Measurements from ENCODE around the gene KCNQ1.

KCNQ1 gene

GRCh38 chr11:2841411-2842190, 396.8 kb downstream of the KCNQ1 start:
- no peak overlapping the region for H3K4me2 ChIP-seq (ENCODE audit: low read length)
- TF ChIP-seq EZH2 (IDR thresholded peaks at IDR 0.05; ENCODE audit: borderline replicate concordance, low read length): no peak
- TF ChIP-seq CTCF (IDR thresholded peaks at IDR 0.05; ENCODE audit: low read length): no peak
- no peak overlapping the region for H3K4me3 ChIP-seq (ENCODE audit: low read depth, low read length, poor library complexity, severe bottlenecking)
- no peaks in the 10 kb centered on the region for H3K9me3 ChIP-seq (ENCODE audit: low read length)
- H3K4me1 ChIP-seq (ENCODE audit: insufficient read depth, low read length, severe bottlenecking): no peaks in the 10 kb centered on the region
- H3F3A ChIP-seq (ENCODE audit: insufficient read depth, low read length): no peaks in the 10 kb centered on the region
- no peaks in the 10 kb centered on the region for H3K79me2 ChIP-seq (ENCODE audit: insufficient read depth, low read length)
- H2AFZ ChIP-seq (ENCODE audit: low read length): no peak overlapping the region
- H3K27ac ChIP-seq (ENCODE audit: low read depth, low read length, poor library complexity, severe bottlenecking): no peak overlapping the region
- no peaks in the 10 kb centered on the region for H4K20me1 ChIP-seq (ENCODE audit: insufficient read depth, low read length)
- H3K27me3 ChIP-seq (ENCODE audit: insufficient read depth, low read length): 0 out of 2 replicates have a peak, but pooled peaks cover 3% of the 10 kb centered on the region
- no peak overlapping the region for H3K9ac ChIP-seq (ENCODE audit: low read length)
- no peaks in the 10 kb centered on the region for H3K9me2 ChIP-seq (ENCODE audit: low read depth, low read length)
- no peaks in the 10 kb centered on the region for H3K36me3 ChIP-seq (ENCODE audit: insufficient read depth, low read length)

- Histone ChIP-seq H3K36me3 (ENCODE audit: insufficient read depth, low read length) (no peaks in the 10 kb centered on the region), H4K20me1 (ENCODE audit: insufficient read depth, low read length) (no peaks in the 10 kb centered on the region), H3K9me2 (ENCODE audit: low read depth, low read length) (no peaks in the 10 kb centered on the region), H3K9ac (ENCODE audit: low read length) (no peak overlapping the region), H3F3A (ENCODE audit: insufficient read depth, low read length) (no peaks in the 10 kb centered on the region), H3K27me3 (ENCODE audit: insufficient read depth, low read length) (0 out of 2 replicates have a peak, but pooled peaks cover 3% of the 10 kb centered on the region), H3K4me1 (ENCODE audit: insufficient read depth, low read length, severe bottlenecking) (no peaks in the 10 kb centered on the region), H3K79me2 (ENCODE audit: insufficient read depth, low read length) (no peaks in the 10 kb centered on the region), H3K9me3 (ENCODE audit: low read length) (no peaks in the 10 kb centered on the region), H2AFZ (ENCODE audit: low read length) (no peak overlapping the region), H3K4me3 (ENCODE audit: low read depth, low read length, poor library complexity, severe bottlenecking) (no peak overlapping the region), H3K4me2 (ENCODE audit: low read length) (no peak overlapping the region), H3K27ac (ENCODE audit: low read depth, low read length, poor library complexity, severe bottlenecking) (no peak overlapping the region)
- TF ChIP-seq EZH2 (IDR thresholded peaks at IDR 0.05; ENCODE audit: borderline replicate concordance, low read length) (no peak), CTCF (IDR thresholded peaks at IDR 0.05; ENCODE audit: low read length) (no peak)
These were observed 398.1 kb downstream of the KCNQ1 start for GRCh38 chr11:2842876-2843275.

- Histone ChIP-seq H3K27ac (ENCODE audit: low read depth, low read length, poor library complexity, severe bottlenecking) (no peak overlapping the region), H3K4me3 (ENCODE audit: low read depth, low read length, poor library complexity, severe bottlenecking) (no peak overlapping the region), H3K27me3 (ENCODE audit: insufficient read depth, low read length) (0 out of 2 replicates have a peak, but pooled peaks cover 3% of the 10 kb centered on the region), H2AFZ (ENCODE audit: low read length) (no peak overlapping the region), H3K9me2 (ENCODE audit: low read depth, low read length) (no peaks in the 10 kb centered on the region), H3K4me1 (ENCODE audit: insufficient read depth, low read length, severe bottlenecking) (no peaks in the 10 kb centered on the region), H3F3A (ENCODE audit: insufficient read depth, low read length) (no peaks in the 10 kb centered on the region), H3K79me2 (ENCODE audit: insufficient read depth, low read length) (no peaks in the 10 kb centered on the region), H3K36me3 (ENCODE audit: insufficient read depth, low read length) (no peaks in the 10 kb centered on the region), H4K20me1 (ENCODE audit: insufficient read depth, low read length) (no peaks in the 10 kb centered on the region), H3K9me3 (ENCODE audit: low read length) (no peaks in the 10 kb centered on the region), H3K4me2 (ENCODE audit: low read length) (no peak overlapping the region), H3K9ac (ENCODE audit: low read length) (no peak overlapping the region)
- TF ChIP-seq CTCF (IDR thresholded peaks at IDR 0.05; ENCODE audit: low read length): no peak
- TF ChIP-seq EZH2 (IDR thresholded peaks at IDR 0.05; ENCODE audit: borderline replicate concordance, low read length): no peak
These were observed 398.7 kb downstream of the KCNQ1 start for GRCh38 chr11:2843551-2843950.
